ENCODE data around the gene MBD3. TPM values are rescaled to one million over a fixed set of nuclear protein-coding genes. Genes with fewer than 3 reads are reported as not detected.

MBD3 gene
- total and polyA plus RNA-seq, 8 donors = 39.8 to 154 (median 57.4) TPM

DNA sequence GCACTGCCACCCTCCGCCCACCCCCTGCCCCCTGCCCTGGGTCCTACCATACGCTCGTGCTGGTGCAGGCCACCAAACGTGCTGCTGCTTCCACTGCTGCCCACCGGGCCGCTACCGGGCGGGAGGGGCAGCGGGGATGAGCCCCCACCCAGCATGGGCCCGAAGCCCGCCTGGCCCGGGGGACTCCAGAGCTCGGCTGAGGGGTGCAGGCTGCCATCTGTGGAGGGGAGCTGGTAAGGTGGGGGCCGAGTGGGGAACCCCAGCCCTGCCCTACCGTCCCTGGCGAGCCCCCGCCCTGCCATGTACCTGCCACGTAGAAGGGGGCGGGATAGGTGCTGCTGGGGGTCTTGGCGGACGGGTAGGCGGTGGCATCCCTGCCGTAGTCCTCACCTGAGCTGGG, 29.3 kb upstream of the MBD3 start:
- DNase-seq = no peak
- intact Hi-C loops (cut with DNase I; ENCODE audit: low total_unique reads) = no loop called here
- Histone ChIP-seq H3K9me3 (no peaks in the 10 kb centered on the region), H3K36me3 (peaks cover 32 to 97% (median 94%) of the 10 kb centered on the region in 4 donors), H3K27me3 (no peaks in the 10 kb centered on the region), H3K4me3 (no peak overlapping the region), H3K27ac (no peak overlapping the region), H3K4me1 (peaks cover 0 to under 1% (median 0%) of the 10 kb centered on the region in 4 donors)
- WGBS, 5 donors = 91 to 97% (median 92%) methylated on average over 9 to 23 of the region's 23 CpGs
- TF ChIP-seq POLR2AphosphoS5 (IDR thresholded peaks at IDR 0.05) (no peak), POLR2A (IDR thresholded peaks at IDR 0.05) (no peak), CTCF (IDR thresholded peaks at IDR 0.05) (no peak), EP300 (IDR thresholded peaks at IDR 0.05) (no peak)

DNA sequence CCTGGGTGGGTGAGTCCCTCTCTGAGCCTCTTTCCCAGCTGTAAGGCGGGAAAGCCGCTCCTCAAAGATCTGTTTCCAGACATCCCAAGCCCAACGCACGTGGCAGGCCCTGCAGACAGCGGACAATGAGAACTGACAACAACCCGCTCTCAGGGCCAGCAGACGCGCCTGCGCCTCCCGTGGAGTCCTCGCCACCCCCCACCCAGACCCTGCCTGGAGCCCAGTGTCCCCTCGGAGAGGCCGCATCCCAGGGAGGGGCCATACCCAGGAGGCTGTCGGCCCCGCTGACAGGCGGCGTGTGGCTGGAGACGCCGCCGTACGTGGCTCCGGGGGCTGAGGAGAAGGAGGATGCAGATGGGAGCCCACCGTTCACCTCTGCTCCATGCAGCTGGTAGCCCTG, 28.9 kb upstream of the MBD3 start:
- Histone ChIP-seq H3K4me1 (peaks cover 0 to 5% (median 0%) of the 10 kb centered on the region in 4 donors), H3K27me3 (no peaks in the 10 kb centered on the region), H3K4me3 (no peak overlapping the region), H3K27ac (no peak overlapping the region), H3K9me3 (no peaks in the 10 kb centered on the region), H3K36me3 (peaks cover 32 to 97% (median 89%) of the 10 kb centered on the region in 4 donors)
- DNase-seq = no peak
- intact Hi-C loops (cut with DNase I; ENCODE audit: low total_unique reads) = no loop called here
- WGBS, 5 donors = 91 to 97% (median 95%) methylated on average over 23 of the region's 23 CpGs
- TF ChIP-seq POLR2AphosphoS5 (IDR thresholded peaks at IDR 0.05) (no peak), CTCF (IDR thresholded peaks at IDR 0.05) (no peak), EP300 (IDR thresholded peaks at IDR 0.05) (no peak), POLR2A (IDR thresholded peaks at IDR 0.05) (no peak)

DNA sequence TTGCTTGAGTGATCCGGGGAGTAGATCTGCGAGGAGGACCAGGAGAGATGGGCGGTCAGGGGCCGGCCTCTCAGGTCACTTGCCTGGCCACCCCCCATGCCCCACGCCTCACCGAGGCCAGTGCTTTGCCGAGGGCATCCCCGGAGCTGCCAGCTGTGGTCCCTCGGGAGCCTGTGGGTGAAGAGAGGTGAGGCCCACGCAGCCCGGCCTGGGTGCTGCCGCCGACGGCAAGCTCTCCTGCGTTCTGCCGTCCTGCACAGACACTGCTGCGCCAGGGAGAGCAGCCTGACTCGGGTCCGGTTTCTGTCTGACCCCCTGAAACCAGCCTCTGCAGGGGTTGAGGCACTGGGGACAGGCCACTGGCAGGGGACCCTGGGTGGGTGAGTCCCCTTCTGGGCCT, 28.4 kb upstream of the MBD3 start:
- Histone ChIP-seq H3K4me1 (peaks cover 0 to 5% (median 0%) of the 10 kb centered on the region in 4 donors), H3K27me3 (no peaks in the 10 kb centered on the region), H3K4me3 (no peak overlapping the region), H3K9me3 (no peaks in the 10 kb centered on the region), H3K27ac (no peak overlapping the region), H3K36me3 (peaks cover 32 to 97% (median 89%) of the 10 kb centered on the region in 4 donors)
- TF ChIP-seq POLR2AphosphoS5 (IDR thresholded peaks at IDR 0.05) = no peak
- no peak for TF ChIP-seq POLR2A (IDR thresholded peaks at IDR 0.05)
- no peak for TF ChIP-seq CTCF (IDR thresholded peaks at IDR 0.05)
- no peak for TF ChIP-seq EP300 (IDR thresholded peaks at IDR 0.05)
- intact Hi-C loops (cut with DNase I; ENCODE audit: low total_unique reads) = no loop called here
- no peak for DNase-seq
- 91 to 100% (median 93%) methylated on average over 4 to 19 of the region's 19 CpGs for WGBS, 5 donors

DNA sequence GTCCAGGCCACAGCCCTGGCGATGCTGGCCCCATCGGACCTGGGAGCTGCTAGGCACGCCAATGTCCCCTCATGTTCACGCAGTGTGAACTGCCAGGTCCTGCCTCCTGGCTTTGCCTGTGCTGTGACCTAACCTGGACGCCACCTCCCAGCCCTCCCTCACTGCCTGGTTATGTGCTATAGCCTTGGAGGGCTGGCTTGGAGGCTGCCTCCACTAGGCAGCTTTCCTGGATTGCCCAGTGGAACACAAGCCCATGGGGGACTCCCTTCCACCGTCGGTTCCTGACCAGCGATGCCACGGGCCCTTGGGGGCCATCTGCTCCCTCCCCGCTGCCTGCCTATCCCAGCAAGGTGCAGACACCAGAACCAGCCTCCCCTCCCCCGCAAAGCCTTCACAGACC, 27.8 kb upstream of the MBD3 start:
- 87 to 93% (median 91%) methylated on average over 6 to 11 of the region's 11 CpGs for WGBS, 5 donors
- Histone ChIP-seq H3K9me3 (no peaks in the 10 kb centered on the region), H3K4me1 (peaks cover 0 to 5% (median 0%) of the 10 kb centered on the region in 4 donors), H3K27me3 (no peaks in the 10 kb centered on the region), H3K36me3 (peaks cover 37 to 97% (median 89%) of the 10 kb centered on the region in 4 donors), H3K4me3 (no peak overlapping the region), H3K27ac (no peak overlapping the region)
- TF ChIP-seq POLR2AphosphoS5 (IDR thresholded peaks at IDR 0.05) = no peak
- no peak for TF ChIP-seq EP300 (IDR thresholded peaks at IDR 0.05)
- no peak for TF ChIP-seq CTCF (IDR thresholded peaks at IDR 0.05)
- TF ChIP-seq POLR2A (IDR thresholded peaks at IDR 0.05) = no peak
- DNase-seq = no peak
- intact Hi-C loops (cut with DNase I; ENCODE audit: low total_unique reads) = no loop called here
